Thoracic aorta (tissue), 2 donors: ENCODE results near the gene DDX6. TPM values are rescaled to one million over a fixed set of nuclear protein-coding genes. Genes with fewer than 3 reads are reported as not detected.
"Not testable (repeated sequence)": the region's sequence is repeated elsewhere in the genome, so short reads cannot be mapped to it uniquely, and the experiment has no call there.

Experiments
- ATAC-seq: fragments of 150-250 bp; one replicate; pipeline ENCODE4 v1.8.0; 2017; ENCODE audit warnings: low read depth; ENCODE audit not compliant: insufficient number of reproducible peaks, low FRiP score
- DNase-seq: peaks from one replicate; pipeline ENCODE4 v3.0.0-alpha.2; 2020; ENCODE audit warnings: low spot score
- H3K27ac ChIP-seq, 2 donors: fragments of 200-600 bp; sonication (generic); 1 replicate in 1 of 2; 2 replicates in 1 of 2; pipeline ENCODE4 v1.5.1; 2016; ENCODE audit warnings: mild to moderate bottlenecking in 2 of 2, moderate library complexity in 2 of 2
- H3K27me3 ChIP-seq: fragments of 200-600 bp; sonication (generic); replicated peaks from 2 replicates; pipeline ENCODE4 v1.6.0; 2016; ENCODE audit warnings: mild to moderate bottlenecking; ENCODE audit not compliant: insufficient read depth
- H3K36me3 ChIP-seq: fragments of 200-600 bp; sonication (generic); one replicate; pipeline ENCODE4 v1.5.1; 2016
- H3K4me1 ChIP-seq, 2 donors: fragments of 200-600 bp; sonication (generic); 1 replicate in 1 of 2; 2 replicates in 1 of 2; pipeline versions ENCODE4 v1.5.1 to v1.6.0; 2016; ENCODE audit warnings: low read depth in 2 of 2, mild to moderate bottlenecking in 1 of 2; ENCODE audit not compliant: control insufficient read depth in 1 of 2
- H3K4me3 ChIP-seq: fragments of 200-600 bp; sonication (generic); 2 replicates; pipeline ENCODE4 v1.5.1; 2016; ENCODE audit warnings: mild to moderate bottlenecking
- H3K9me3 ChIP-seq: fragments of 200-600 bp; sonication (generic); 2 replicates; pipeline ENCODE4 v1.5.1; 2016
- total RNA-seq, 2 donors: library from RNA; depleted of rRNA; stranded (reverse); fragments of >200 nt; gene quantifications; one replicate each; pipeline versions ENCODE4 v1.1.0 to v1.2.3, GENCODE V29; 2016
- TF ChIP-seq, protein P1 (sequence below): fragments of 200-600 bp; sonication (generic); IDR thresholded peaks from one replicate; pipeline ENCODE4 v1.5.1; 2019; ENCODE audit warnings: antibody characterized with exemption

DDX6 gene
- 100 to 1,000 TPM in 1 of 2 donors, 10 to 100 TPM in 1; 77.2 to 161 TPM for total RNA-seq

DNA sequence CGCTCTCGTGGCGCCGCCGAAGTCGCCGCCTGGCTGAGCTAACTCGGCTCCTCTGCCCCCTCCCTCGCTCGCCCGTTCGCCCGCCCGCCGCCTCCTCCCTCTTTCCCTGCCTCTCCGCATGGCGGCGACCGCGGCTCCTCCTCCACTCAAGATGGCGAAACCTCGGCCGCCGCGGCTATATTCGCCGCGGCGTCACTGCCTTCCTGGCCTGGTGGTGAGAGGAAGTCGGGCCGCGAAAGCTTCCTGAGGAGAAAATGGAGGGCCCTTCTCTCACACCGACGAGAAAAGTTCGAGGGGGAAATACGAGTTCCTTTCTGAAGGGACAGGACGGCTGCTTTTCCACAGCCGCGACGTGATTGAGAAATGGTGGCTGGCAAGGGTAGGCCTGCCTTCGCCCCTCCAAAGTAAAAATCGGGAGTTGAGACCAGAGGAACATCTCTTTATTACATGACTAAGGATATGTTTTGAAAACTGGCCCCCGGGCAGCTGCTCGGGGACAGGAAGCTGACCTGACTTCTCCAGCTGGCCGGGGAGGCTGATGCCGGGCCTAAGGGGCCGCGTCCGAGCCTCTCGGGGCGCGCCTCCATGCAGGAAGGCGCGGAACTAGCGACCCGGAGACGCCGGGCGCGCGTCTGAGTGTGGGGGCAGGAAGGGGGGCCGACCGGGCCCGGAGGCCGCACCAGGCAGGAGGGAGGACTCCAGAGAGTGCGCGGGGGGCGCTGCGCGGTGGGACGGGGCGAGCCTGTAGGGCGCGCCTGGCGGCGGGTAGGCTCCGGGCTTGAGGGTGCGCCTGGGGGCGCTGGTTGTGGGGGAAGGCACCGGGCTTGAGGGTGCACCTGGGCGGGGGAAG lies at the start of gene DDX6:
TSS of gene DDX6 (minus strand) at position 54 of the 850 bp plus-strand sequence. CDS start 4,913 bp downstream, outside the sequence.
- Histone ChIP-seq H3K4me1 (peaks cover 20 to 34% of the 10 kb centered on the region in 2 donors), H3K36me3 (no peaks in the 10 kb centered on the region), H3K27ac (peak within 1 kb of the TSS; percentile 96), H3K4me3 (peak within 1 kb of the TSS; percentile 81), H3K9me3 (no peaks in the 10 kb centered on the region), H3K27me3 (no peaks in the 10 kb centered on the region)
- TF ChIP-seq, protein P1, sequence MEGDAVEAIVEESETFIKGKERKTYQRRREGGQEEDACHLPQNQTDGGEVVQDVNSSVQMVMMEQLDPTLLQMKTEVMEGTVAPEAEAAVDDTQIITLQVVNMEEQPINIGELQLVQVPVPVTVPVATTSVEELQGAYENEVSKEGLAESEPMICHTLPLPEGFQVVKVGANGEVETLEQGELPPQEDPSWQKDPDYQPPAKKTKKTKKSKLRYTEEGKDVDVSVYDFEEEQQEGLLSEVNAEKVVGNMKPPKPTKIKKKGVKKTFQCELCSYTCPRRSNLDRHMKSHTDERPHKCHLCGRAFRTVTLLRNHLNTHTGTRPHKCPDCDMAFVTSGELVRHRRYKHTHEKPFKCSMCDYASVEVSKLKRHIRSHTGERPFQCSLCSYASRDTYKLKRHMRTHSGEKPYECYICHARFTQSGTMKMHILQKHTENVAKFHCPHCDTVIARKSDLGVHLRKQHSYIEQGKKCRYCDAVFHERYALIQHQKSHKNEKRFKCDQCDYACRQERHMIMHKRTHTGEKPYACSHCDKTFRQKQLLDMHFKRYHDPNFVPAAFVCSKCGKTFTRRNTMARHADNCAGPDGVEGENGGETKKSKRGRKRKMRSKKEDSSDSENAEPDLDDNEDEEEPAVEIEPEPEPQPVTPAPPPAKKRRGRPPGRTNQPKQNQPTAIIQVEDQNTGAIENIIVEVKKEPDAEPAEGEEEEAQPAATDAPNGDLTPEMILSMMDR = peak; percentile 17
- peak; percentile 78 for DNase-seq
- ATAC-seq = peak; percentile 22

DNA sequence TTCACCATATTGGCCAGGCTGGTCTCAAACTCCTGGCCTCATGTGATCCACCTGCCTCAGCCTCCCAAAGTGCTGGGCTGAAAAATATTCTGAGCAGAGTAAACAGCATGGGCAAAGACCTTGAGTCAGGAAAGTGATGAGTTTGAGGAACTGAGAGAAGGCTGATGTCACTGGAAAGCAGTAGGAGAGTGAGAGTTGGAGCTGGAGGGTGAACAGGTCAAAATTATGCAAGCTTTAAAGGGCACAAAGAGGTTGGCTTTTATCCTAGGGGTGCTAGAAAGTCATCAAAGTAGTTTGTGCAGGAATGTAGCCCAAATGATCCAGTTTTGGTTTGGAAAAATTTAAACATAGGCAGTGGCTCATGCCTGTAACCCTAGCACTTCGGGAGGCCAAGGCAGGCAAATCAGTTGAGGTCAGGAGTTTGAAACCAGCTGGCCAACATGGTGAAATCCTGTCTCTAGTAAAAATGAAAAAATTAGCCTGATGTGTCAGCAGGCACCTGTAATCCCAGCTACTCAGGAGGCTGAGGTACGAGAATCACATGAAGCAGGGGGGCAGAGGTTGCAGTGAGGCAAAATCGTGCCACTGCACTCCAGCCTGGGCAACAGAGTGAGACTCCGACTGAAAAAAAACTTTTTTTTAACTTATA lies 48.1 kb upstream of the DDX6 start:
- DNase-seq = no peak
- H3K27ac ChIP-seq = no peak overlapping the region
- ATAC-seq = no peak
- H3K4me3 ChIP-seq = no peak overlapping the region
- peaks cover 3 to 9% of the 10 kb centered on the region in 2 donors for H3K4me1 ChIP-seq
- no peaks in the 10 kb centered on the region for H3K27me3 ChIP-seq
- TF ChIP-seq, protein P1 = no peak
- H3K9me3 ChIP-seq = no peaks in the 10 kb centered on the region
- no peaks in the 10 kb centered on the region for H3K36me3 ChIP-seq

DNA sequence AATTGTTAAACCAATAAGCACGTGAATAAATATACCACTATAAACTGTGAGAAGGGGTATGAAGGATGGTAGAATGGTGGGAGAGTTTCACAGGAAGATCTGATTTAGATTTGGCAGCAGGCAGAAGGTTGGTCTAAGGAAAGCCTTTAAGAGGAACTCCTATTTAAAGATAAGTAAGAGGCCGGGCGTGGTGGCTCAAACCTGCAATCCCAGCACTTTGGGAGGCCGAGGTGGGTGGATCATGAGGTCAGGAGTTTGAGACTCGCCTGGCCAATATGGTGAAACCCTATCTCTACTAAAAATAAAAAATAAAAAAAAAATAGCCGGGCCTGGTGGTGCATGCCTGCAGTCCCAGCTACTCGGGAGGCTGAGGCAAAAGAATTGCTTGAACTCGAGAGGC lies 46.9 kb upstream of the DDX6 start:
- DNase-seq (no peak), ATAC-seq (no peak)
- no peak overlapping the region for H3K27ac ChIP-seq
- H3K4me1 ChIP-seq = peaks cover 3 to 9% of the 10 kb centered on the region in 2 donors
- TF ChIP-seq, protein P1 = no peak
- H3K4me3 ChIP-seq = no peak overlapping the region
- H3K36me3 ChIP-seq = no peaks in the 10 kb centered on the region
- H3K27me3 ChIP-seq = no peaks in the 10 kb centered on the region
- H3K9me3 ChIP-seq = no peaks in the 10 kb centered on the region

DNA sequence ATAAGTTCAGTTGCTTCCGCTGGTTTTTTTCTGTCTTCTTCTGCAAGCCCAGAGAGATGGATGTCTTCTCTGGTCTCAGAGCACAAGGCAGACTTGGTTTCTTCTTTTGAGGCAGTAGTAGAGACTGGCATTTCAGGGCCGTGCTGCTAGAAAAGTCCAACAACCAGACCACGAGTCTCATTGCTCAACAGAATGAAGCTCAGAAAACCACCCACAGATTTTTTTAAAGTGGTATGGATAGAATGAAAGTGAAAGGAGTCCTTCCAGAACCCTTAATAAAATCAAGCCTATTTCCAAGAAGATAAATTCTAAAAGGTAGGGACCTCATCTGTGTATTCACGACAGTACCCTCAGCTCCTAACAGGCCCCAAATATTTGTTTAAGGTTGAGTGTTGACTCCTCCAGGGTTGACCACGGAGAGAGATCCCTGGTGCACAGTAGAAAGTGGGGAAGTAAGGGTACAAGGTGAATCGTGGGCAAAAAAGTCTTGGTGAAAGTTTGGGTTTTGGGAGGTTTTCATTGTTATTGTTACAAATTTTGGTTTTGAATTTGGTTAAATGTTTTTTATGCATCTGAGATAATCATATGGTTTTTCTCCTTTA lies 43.6 kb upstream of the DDX6 start:
- no peaks in the 10 kb centered on the region for H3K9me3 ChIP-seq
- H3K4me3 ChIP-seq = no peak overlapping the region
- TF ChIP-seq, protein P1 = no peak
- no peaks in the 10 kb centered on the region for H3K27me3 ChIP-seq
- no peaks in the 10 kb centered on the region for H3K36me3 ChIP-seq
- DNase-seq (no peak), ATAC-seq (no peak)
- H3K4me1 ChIP-seq = no peaks in the 10 kb centered on the region
- H3K27ac ChIP-seq = no peak overlapping the region

GRCh38 chr11:118827118-118827517 lies 36.2 kb upstream of the DDX6 start:
- DNase-seq = no peak
- no peak overlapping the region for H3K4me3 ChIP-seq
- H3K36me3 ChIP-seq = no peaks in the 10 kb centered on the region
- no peak for ATAC-seq
- H3K27ac ChIP-seq = no peak overlapping the region
- H3K9me3 ChIP-seq = no peaks in the 10 kb centered on the region
- H3K4me1 ChIP-seq = no peaks in the 10 kb centered on the region
- H3K27me3 ChIP-seq = no peaks in the 10 kb centered on the region
- TF ChIP-seq, protein P1 = no peak

- H3K4me3 ChIP-seq, H3K9me3 ChIP-seq, ATAC-seq, H3K4me1 ChIP-seq, DNase-seq, H3K27ac ChIP-seq, H3K36me3 ChIP-seq, H3K27me3 ChIP-seq: not testable (repeated sequence)
Measured at GRCh38 chr11:118822936-118823510, 32.1 kb upstream of the DDX6 start.
